ENCODE data around the gene MRPL38. TPM values are rescaled to one million over a fixed set of nuclear protein-coding genes. Genes with fewer than 3 reads are reported as not detected.

The MRPL38 gene
- total RNA-seq, 2 donors from 2014 or later, result 27.2 to 36.4 TPM

DNA sequence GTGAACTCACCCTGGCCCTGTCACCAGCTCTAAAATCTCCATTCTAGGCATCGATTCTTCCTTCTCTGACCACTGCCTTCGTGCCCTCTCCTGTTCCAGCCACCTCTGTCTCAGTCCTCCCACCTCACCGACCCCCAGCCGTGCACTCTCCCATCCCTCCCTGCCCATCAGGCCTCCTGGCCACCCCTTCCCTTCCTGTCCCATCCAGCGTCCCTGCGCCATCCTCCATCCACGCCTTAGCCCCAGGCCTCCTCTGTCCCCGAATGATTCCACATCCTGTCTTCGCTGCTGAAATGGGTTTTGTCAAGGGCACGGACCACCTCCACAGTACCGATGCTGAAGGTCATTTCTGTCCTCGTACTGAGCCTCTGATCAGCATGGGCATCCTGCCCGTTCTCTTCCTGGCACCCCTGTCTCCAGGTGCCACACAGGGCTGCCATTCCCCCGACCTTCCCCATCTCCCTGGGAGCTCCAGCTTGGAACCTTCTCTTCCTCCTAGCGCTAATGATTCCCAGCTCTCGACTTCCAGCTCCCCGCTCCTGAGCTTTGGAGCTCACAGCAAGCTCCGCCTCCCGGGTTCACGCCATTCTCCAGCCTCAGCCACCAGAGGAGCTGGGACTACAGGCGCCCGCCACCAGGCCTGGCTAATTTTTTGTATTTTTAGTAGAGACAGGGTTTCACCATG, 10.5 kb downstream of the MRPL38 start:
- no peak for DNase-seq (ENCODE audit: low spot score)
- H3K36me3 ChIP-seq, result peaks cover 33% of the 10 kb centered on the region
- peaks cover 0 to 27% of the 10 kb centered on the region in 2 donors for H3K4me1 ChIP-seq
- no peak overlapping the region for H3K27ac ChIP-seq
- no peak overlapping the region for H3K4me3 ChIP-seq
- no peaks in the 10 kb centered on the region for H3K9me3 ChIP-seq
- TF ChIP-seq, protein P1, sequence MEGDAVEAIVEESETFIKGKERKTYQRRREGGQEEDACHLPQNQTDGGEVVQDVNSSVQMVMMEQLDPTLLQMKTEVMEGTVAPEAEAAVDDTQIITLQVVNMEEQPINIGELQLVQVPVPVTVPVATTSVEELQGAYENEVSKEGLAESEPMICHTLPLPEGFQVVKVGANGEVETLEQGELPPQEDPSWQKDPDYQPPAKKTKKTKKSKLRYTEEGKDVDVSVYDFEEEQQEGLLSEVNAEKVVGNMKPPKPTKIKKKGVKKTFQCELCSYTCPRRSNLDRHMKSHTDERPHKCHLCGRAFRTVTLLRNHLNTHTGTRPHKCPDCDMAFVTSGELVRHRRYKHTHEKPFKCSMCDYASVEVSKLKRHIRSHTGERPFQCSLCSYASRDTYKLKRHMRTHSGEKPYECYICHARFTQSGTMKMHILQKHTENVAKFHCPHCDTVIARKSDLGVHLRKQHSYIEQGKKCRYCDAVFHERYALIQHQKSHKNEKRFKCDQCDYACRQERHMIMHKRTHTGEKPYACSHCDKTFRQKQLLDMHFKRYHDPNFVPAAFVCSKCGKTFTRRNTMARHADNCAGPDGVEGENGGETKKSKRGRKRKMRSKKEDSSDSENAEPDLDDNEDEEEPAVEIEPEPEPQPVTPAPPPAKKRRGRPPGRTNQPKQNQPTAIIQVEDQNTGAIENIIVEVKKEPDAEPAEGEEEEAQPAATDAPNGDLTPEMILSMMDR (IDR thresholded peaks at IDR 0.05), result no peak
- H3K27me3 ChIP-seq, result no peaks in the 10 kb centered on the region

DNA sequence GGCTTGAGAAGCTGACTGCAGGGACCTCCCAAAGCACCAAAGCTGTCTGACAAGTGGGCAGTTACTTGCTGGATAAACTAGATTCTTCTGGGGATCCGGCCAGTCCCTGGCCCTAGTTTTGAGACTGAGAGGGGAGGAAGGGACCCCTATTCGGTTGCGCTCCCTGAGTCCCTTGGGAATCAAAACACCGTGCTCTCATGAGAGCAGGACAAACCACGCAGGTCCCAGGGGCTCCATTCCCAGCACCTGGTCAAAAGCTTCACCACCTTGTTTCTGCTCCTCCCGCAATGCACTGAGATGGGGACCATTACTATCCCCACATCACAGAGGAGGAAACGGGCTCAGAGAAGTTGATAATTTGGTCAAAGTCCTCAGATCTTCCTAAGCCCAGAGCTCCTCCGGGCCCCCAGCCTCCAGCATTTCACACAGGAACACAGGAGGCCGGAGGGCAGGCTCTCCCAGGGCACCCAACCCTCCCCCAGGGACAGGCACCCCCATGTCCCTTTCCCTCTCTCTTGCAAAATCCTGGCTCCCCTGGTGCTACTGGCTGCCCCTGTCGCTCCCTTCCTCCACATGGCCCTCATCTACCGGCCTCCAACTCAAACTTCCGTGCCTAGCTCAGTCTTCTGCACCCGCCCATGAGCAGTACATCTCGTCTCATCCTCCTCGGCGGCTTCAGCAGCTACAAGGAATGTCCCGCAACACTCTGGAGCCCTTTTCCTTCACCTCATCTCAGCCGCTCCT, 11.2 kb downstream of the MRPL38 start:
- Histone ChIP-seq H3K4me1 (peaks cover 0 to 27% of the 10 kb centered on the region in 2 donors), H3K27ac (no peak overlapping the region), H3K9me3 (no peaks in the 10 kb centered on the region), H3K36me3 (peaks cover 25% of the 10 kb centered on the region), H3K4me3 (no peak overlapping the region), H3K27me3 (no peaks in the 10 kb centered on the region)
- TF ChIP-seq, protein P1 (IDR thresholded peaks at IDR 0.05), result no peak
- no peak for DNase-seq (ENCODE audit: low spot score)

DNA sequence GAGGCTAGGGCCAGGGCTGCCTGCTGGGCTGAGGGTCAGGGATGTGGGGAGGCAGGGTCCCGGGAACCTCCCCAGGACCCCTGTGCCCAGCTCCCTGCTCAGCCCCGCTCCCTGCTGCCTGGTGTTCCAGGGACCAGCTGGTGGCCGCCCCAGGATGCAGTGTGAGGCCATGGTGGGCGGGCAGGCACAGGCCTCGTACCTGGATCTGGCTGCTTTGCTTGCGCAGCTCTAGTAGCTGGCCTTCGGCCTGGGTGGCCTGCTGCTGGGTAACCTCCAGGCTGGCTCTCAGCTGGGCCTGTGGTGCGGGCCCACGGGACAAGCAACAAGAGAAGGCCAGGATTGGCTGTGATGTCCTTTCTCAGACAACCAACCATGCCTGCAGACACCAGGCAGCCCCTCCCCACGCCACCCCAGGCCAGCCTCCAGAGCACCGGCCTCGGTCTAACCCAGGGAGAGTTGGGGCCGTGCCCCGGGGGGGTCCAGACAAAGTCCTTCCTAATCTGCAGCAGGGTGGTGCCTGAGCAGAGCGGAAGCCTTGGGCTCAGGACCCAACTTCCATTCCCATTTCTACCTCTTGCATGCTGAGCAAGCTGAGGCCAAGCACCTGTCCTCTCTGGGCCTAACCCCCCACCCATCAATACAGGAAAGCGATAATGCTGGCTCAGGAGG, 12.0 kb downstream of the MRPL38 start:
- peaks cover 21% of the 10 kb centered on the region for H3K36me3 ChIP-seq
- H3K9me3 ChIP-seq, result no peaks in the 10 kb centered on the region
- TF ChIP-seq, protein P1 (IDR thresholded peaks at IDR 0.05), result no peak
- no peak for DNase-seq (ENCODE audit: low spot score)
- no peaks in the 10 kb centered on the region for H3K27me3 ChIP-seq
- H3K27ac ChIP-seq, result no peak overlapping the region
- no peak overlapping the region for H3K4me3 ChIP-seq
- H3K4me1 ChIP-seq, result peaks cover 0 to 27% of the 10 kb centered on the region in 2 donors

DNA sequence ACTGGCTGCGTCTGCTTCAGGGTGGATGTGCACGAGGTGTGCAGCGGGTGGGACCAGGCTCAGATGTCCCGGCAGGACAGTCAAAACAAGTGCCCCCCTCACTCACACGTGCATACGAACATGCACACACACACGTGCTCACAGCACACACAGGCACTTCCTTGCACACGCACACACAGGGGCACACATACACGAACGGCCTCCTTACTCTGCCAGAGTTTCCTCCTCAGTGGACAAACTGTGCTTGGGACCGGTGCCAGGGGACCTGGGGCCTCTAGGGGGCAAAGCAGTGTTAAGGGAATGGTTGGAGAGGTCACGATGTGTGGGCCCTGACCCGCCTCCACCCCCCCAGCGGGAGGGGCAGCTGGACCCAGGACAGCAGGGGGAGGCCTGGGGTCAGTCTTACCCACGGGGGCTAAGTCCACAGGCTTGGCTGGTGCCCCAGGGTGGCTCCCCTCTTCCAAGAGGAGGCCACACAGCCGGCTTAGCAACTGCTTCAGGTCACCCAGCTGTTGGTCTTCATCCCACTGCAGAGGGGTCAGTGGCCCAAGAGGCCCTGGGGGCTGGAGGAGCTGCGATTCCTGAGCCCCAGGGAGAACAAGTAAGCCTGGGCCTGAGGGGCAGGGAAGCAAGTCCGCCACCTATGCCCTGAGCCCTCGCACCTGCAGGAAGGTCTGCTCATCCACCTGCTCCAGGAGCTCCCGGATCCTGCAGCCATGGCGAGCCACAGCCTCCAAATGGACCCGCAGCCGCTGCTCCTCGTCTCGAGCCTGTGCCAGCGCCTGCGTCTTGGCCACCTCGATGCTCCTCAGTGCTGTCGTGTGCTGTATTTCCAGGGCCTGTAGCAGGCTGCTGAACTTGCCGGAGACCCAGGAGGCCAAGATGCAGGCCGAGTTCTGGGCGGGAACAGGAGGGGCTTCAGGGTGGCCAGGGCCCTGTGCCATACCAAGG, 12.8 kb downstream of the MRPL38 start:
- Histone ChIP-seq H3K36me3 (peaks cover 21% of the 10 kb centered on the region), H3K4me1 (peaks cover 0 to 20% of the 10 kb centered on the region in 2 donors), H3K9me3 (no peaks in the 10 kb centered on the region), H3K27ac (no peak overlapping the region), H3K27me3 (no peaks in the 10 kb centered on the region), H3K4me3 (no peak overlapping the region)
- TF ChIP-seq, protein P1 (IDR thresholded peaks at IDR 0.05), result no peak
- no peak for DNase-seq (ENCODE audit: low spot score)

DNA sequence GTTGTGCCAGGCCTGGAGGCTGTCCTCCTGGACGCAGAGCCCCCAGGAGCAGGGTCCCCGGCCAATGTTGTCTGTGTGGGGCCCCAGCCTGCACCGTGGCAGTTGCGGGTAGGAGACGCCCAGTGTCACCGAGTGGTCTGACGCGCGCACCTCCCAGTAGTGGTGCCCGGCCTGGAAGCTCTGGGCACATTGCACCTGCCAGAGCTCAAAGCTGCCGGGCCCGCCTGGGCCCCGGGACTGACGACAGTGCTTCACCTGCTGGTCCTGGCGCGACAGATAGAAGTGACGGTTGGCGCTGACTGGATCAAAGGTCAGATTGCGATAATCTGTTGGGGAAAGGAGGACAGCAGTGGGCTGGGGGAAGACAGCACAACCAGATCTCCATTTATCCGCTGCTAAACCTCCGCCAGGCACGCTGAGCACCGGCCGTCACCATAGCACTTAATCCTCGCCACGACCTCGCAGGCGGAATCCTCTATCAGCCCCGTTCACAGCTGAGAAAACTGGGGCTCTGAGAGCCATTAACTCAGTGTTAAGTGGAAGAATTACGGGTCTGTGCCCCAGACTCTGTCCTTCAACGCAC, 13.6 kb downstream of the MRPL38 start:
- Histone ChIP-seq H3K27ac (no peak overlapping the region), H3K4me3 (no peak overlapping the region), H3K36me3 (peaks cover 21% of the 10 kb centered on the region), H3K27me3 (no peaks in the 10 kb centered on the region), H3K4me1 (peaks cover 0 to 19% of the 10 kb centered on the region in 2 donors), H3K9me3 (no peaks in the 10 kb centered on the region)
- TF ChIP-seq, protein P1 (IDR thresholded peaks at IDR 0.05), result no peak
- DNase-seq (ENCODE audit: low spot score), result no peak

Measured in right atrium auricular region (tissue), 2 donors.